ENCODE data around the gene CHMP1A. TPM values are rescaled to one million over a fixed set of nuclear protein-coding genes. Genes with fewer than 3 reads are reported as not detected.

CHMP1A gene
- total RNA-seq = 10 to 100 TPM; 37.6 to 65.9 TPM

DNA sequence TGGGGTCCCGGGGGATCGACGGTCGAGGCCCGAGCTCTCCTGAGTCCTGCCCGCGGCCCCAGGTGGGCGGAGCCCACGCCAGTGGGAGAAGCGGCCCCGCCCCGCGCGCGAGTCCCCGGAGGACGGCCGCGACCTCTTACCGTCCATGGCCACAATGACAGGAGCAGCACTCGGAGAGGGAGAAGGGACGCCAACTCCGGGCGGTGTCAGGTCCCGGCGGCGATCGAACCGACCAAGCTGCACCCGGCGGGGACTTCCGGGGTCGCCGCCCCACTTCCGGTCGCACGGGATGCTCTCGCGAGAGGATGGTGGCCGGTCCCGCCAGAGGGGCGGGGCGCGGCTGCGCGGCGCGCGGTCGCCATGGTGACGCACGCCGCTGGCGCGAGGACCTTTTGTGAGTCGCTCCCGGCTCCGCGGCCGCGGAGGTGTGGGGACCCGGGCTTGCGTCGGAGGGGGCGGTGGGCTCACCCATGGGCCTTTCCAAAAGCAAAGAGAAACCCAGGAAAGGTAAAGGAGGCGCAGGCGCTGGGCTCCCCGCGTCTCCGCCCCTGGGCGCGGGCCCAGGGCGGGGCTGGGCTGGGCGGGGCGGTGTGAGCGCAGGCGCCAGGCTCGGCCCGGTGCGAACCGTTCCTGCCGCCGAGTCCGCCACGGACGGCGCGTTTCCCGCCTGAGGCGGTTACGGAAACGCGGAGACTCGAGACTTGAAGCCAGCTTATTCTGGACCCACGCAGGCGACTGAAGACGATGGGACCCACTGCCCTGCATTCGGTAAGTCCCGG lies at the start of gene CHMP1A, which contains the start of gene SPATA33:
TSS of gene CHMP1A (minus strand) at position 267 of the 779 bp plus-strand sequence. CDS start at position 147, 120 bp downstream.
TSS of gene SPATA33 (plus strand) at position 395 of the 779 bp plus-strand sequence. CDS start at position 471, 76 bp downstream.
- peaks cover 31% of the 10 kb centered on the region for H3K4me1 ChIP-seq
- no peaks in the 10 kb centered on the region for H3K27me3 ChIP-seq
- intact Hi-C loops (cut with DNase I) = no loop called here
- WGBS, 2 donors = 0 to 1% methylated on average over 26 to 99 of the region's 99 CpGs
- TF ChIP-seq, protein P1, sequence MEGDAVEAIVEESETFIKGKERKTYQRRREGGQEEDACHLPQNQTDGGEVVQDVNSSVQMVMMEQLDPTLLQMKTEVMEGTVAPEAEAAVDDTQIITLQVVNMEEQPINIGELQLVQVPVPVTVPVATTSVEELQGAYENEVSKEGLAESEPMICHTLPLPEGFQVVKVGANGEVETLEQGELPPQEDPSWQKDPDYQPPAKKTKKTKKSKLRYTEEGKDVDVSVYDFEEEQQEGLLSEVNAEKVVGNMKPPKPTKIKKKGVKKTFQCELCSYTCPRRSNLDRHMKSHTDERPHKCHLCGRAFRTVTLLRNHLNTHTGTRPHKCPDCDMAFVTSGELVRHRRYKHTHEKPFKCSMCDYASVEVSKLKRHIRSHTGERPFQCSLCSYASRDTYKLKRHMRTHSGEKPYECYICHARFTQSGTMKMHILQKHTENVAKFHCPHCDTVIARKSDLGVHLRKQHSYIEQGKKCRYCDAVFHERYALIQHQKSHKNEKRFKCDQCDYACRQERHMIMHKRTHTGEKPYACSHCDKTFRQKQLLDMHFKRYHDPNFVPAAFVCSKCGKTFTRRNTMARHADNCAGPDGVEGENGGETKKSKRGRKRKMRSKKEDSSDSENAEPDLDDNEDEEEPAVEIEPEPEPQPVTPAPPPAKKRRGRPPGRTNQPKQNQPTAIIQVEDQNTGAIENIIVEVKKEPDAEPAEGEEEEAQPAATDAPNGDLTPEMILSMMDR (IDR thresholded peaks at IDR 0.05) = no peak
- peak in 2 of 3 donors; percentile 73 to 79 for TF ChIP-seq POLR2A (IDR thresholded peaks at IDR 0.05)
- peak within 1 kb of the TSS; percentile 75 to 99 for H3K4me3 ChIP-seq
- DNase-seq = peak; percentile 90 to 94 (median 92)
- no peaks in the 10 kb centered on the region for H3K36me3 ChIP-seq (replicated peaks in 1 of 2; ENCODE audit: insufficient read depth in 1 of 2, low read depth in 2 of 2)
- peak; percentile 96 for ATAC-seq
- peak within 1 kb of the TSS; percentile 46 to 87 (median 72) for H3K27ac ChIP-seq
- H3K9me3 ChIP-seq = no peaks in the 10 kb centered on the region

DNA sequence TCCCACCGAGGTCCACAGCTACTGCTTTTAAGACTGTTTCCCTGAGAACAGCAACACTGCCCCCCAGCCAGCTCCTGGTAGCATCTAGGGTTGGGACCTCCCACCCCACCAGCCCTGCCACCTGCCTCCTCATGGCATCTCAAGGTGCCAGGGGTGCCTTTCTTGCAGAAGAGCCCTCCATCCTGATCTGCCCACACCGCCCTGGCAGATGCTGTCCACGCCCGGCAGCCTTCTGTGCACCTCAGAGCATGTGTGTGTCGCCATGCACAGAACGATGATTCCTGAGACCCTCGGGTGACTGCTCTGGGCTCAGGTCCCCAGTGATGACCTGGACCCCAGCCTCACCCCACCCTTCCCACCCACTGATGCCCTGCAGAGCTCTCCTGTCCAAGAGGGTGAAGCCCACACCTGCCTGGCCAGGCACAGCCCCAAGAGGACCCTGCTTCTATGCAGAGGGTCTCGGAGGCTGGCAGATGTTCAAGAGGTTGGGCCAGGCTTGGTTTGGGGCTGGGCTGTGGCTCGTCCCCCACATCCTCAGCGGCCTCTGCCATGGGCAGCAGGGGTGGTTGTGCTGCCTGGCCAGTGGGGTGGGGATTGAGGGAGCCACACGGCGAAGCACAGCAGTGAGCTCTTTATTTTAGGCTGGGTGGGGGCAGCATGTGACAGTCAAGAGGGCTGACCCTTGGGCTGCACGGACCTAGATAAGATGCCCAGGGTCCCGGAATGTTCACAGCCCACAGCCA lies 49.2 kb upstream of the CHMP1A start:
- H3K27ac ChIP-seq = no peak overlapping the region
- H3K9me3 ChIP-seq = no peaks in the 10 kb centered on the region
- no peak for DNase-seq
- no peak overlapping the region for H3K4me3 ChIP-seq
- no peak for ATAC-seq
- H3K27me3 ChIP-seq = no peaks in the 10 kb centered on the region
- intact Hi-C loops (cut with DNase I) = loop anchor here (5.0 kb wide), 1 partner anchor 86 kb away; no protein-coding TSS in a partner anchor
- peaks cover 18% of the 10 kb centered on the region for H3K4me1 ChIP-seq
- no peak for TF ChIP-seq POLR2A (IDR thresholded peaks at IDR 0.05)
- TF ChIP-seq, protein P1 (IDR thresholded peaks at IDR 0.05) = no peak
- 74 to 81% methylated on average over 6 to 14 of the region's 14 CpGs for WGBS, 2 donors
- H3K36me3 ChIP-seq (replicated peaks in 1 of 2; ENCODE audit: insufficient read depth in 1 of 2, low read depth in 2 of 2) = no peaks in the 10 kb centered on the region

DNA sequence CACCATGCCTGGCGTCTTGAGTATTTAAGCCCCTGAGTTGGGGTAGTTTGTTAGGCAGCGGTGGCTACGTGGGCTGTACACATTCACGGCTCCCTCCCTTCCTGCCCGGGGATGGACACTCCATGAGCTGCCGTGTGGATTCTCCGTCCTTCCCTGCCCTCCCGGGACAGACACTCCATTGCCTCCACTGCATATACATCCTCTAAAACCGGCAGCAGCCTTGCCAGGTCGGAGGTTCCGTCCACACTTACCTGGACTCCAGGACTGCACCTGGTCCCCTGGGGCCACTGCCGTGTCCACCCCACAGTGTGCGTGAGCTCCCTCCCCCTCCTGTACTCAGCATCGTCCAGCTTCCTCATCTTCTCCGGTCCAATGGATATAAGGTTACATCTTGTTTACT lies 47.5 kb upstream of the CHMP1A start:
- WGBS, 2 donors = 65 to 67% methylated on average over 13 to 15 of the region's 15 CpGs
- TF ChIP-seq POLR2A (IDR thresholded peaks at IDR 0.05) = no peak
- TF ChIP-seq, protein P1 (IDR thresholded peaks at IDR 0.05) = no peak
- DNase-seq = no peak
- Histone ChIP-seq H3K27me3 (no peaks in the 10 kb centered on the region), H3K36me3 (replicated peaks in 1 of 2; ENCODE audit: insufficient read depth in 1 of 2, low read depth in 2 of 2) (no peaks in the 10 kb centered on the region), H3K27ac (no peak overlapping the region), H3K9me3 (no peaks in the 10 kb centered on the region), H3K4me1 (peaks cover 25% of the 10 kb centered on the region), H3K4me3 (no peak overlapping the region)
- no peak for ATAC-seq
- intact Hi-C loops (cut with DNase I) = loop anchor here (5.0 kb wide), 1 partner anchor 87 kb away; no protein-coding TSS in a partner anchor

- H3K4me3 ChIP-seq = no peak overlapping the region
- TF ChIP-seq, protein P1 (IDR thresholded peaks at IDR 0.05) = no peak
- TF ChIP-seq POLR2A (IDR thresholded peaks at IDR 0.05) = no peak
- H3K9me3 ChIP-seq = no peaks in the 10 kb centered on the region
- H3K36me3 ChIP-seq (replicated peaks in 1 of 2; ENCODE audit: insufficient read depth in 1 of 2, low read depth in 2 of 2) = no peaks in the 10 kb centered on the region
- no peak for DNase-seq
- H3K4me1 ChIP-seq = peaks cover 33% of the 10 kb centered on the region
- intact Hi-C loops (cut with DNase I) = no loop called here
- no peaks in the 10 kb centered on the region for H3K27me3 ChIP-seq
- H3K27ac ChIP-seq = no peak overlapping the region
- ATAC-seq = no peak
- WGBS, 2 donors = 76 to 78% methylated on average over 10 to 13 of the region's 13 CpGs
These were observed 46.8 kb upstream of the CHMP1A start for GRCh38 chr16:89704281-89704680.

Measured in body of pancreas (tissue), 4 donors.